WI38 (cell line): ENCODE results near the gene CNP.

ENCODE experiments used
- H3K4me3 ChIP-seq: 2 replicates; pipeline ENCODE4 v1.5.1; 2011; ENCODE audit warnings: low read depth, mild to moderate bottlenecking, control low read depth, low read length
- TF ChIP-seq, protein P1 (sequence below): IDR thresholded peaks from 2 replicates; pipeline ENCODE4 v1.5.1; 2012; ENCODE audit warnings: low read depth, mild to moderate bottlenecking, control low read depth, low read length

Gene CNP

DNA sequence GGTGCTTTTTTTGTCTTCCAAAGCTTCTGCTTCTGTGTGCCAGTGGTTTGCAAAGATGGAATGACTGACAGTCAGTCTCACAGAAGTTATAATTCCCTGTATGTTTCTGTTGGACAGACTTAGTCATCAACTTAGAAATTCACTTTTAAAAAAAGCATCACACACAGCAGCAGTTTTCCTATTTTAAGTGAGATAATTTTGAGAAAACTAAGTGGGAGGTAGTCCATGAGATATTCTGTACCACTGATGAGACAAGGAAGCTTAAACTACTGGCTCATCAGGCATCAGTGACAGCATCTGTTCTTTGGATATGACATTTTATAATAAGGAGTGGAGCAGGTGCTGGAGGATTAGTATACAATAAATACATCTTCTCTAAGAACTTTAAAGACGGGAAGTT, 20.0 kb downstream of the CNP start:
- H3K4me3 ChIP-seq, result no peak overlapping the region
- TF ChIP-seq, protein P1, sequence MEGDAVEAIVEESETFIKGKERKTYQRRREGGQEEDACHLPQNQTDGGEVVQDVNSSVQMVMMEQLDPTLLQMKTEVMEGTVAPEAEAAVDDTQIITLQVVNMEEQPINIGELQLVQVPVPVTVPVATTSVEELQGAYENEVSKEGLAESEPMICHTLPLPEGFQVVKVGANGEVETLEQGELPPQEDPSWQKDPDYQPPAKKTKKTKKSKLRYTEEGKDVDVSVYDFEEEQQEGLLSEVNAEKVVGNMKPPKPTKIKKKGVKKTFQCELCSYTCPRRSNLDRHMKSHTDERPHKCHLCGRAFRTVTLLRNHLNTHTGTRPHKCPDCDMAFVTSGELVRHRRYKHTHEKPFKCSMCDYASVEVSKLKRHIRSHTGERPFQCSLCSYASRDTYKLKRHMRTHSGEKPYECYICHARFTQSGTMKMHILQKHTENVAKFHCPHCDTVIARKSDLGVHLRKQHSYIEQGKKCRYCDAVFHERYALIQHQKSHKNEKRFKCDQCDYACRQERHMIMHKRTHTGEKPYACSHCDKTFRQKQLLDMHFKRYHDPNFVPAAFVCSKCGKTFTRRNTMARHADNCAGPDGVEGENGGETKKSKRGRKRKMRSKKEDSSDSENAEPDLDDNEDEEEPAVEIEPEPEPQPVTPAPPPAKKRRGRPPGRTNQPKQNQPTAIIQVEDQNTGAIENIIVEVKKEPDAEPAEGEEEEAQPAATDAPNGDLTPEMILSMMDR, result no peak

DNA sequence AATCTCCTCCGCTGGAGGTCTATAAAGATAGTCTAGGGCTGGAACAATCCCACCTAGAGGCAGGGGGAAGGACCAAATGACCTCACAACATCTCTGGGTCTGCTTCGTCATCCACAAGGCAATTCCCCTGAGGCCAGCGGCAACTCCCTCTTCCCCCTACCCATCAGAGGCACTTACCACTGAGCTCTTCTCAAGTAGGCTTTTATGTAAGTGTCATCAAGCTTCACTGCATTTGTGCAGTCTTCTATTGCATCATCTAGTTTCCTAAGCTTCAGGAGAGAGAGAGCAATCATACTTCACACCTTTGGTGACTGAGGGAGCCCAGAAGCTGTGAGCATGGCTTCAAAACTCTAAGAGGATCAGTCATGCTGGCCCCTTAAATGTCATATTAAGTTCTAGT, 21.0 kb downstream of the CNP start:
- TF ChIP-seq, protein P1, result no peak
- H3K4me3 ChIP-seq, result no peak overlapping the region

DNA sequence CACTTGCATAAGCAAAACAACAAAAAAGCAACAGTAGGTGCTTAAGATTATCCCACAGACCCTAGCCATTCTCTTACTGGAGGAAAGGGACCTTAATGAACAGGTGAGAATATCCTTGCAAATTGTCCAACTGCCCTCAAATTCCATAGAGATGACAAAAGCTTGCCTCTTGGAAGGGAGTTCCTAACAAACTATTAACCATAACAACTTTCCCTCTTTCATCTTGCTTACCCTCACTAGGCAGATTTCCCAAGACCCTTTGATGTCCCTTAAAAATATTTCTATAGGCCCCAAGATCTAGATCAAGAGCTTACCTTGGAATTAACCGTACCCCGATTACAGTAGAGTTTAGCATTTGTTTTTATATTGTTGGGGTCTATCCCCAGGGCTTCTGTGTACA, 21.8 kb downstream of the CNP start:
- TF ChIP-seq, protein P1, result no peak
- no peak overlapping the region for H3K4me3 ChIP-seq

DNA sequence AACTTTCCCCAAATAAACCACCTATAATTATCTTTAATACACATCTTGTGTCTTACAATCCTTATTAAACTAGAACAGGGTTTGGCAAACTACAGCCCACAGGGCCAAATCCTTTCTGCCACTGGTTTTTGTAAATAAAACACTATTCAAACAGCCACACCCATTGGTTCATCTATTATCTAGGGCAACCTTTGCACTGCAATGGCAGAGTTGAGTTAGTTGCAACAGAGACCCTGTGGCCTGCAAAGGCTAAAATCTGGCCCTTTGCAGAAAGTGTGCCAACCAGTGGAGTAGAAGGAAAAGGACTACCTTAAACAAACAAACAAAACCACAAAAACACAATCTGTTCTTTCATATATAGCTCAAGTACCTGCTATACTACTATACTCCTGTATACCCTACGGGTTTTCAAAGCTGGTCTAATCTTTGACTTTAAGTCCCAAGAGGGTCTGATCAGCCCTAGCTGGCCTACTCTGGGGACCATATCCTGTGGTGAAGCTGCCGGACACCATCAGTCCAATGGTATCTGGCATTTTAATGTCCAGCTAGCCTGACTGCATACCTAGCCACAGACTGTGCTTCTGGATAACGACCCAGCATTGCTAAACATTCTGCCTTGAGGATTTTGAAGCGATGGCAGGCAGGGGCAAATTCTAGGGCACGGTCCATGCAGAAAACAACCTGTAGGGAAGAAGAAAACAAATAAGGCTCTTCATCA, 23.3 kb downstream of the CNP start:
- TF ChIP-seq, protein P1, result no peak
- no peak overlapping the region for H3K4me3 ChIP-seq

DNA sequence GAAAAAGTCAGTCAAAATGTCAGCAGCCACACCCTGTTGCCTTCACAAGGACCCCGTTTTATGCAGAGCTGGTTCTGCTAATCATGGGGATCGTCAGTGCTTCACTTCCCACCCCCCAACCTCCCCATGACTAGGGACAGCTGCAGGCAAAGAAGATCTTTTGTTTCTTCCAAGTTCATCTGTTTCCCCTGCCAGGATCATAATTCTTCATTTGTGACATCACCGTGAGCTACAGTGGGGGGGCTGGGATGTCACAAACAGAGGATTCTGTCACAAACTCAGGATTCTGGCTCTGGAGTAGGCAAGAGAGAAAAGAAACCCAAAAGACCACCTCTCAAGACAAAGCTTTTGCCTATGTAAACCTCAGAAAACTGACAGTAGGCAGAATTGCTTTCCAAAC, 26.0 kb downstream of the CNP start:
- H3K4me3 ChIP-seq, result no peak overlapping the region
- TF ChIP-seq, protein P1, result no peak

DNA sequence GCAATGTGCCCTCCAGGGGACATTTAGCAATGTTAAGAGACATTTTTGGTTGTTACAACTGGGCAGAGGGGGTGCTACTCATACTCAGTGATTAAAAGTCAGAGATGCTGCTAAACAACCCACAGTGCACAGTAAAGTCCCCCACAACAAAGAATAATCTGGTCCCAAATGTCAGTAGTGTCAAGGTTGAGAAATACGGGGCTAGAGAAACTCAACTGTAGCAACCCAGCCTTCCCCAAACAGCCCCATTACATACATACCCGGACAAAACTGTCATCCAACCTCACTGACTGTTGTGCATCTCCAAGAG, 30.2 kb downstream of the CNP start:
- TF ChIP-seq, protein P1, result no peak
- no peak overlapping the region for H3K4me3 ChIP-seq

DNA sequence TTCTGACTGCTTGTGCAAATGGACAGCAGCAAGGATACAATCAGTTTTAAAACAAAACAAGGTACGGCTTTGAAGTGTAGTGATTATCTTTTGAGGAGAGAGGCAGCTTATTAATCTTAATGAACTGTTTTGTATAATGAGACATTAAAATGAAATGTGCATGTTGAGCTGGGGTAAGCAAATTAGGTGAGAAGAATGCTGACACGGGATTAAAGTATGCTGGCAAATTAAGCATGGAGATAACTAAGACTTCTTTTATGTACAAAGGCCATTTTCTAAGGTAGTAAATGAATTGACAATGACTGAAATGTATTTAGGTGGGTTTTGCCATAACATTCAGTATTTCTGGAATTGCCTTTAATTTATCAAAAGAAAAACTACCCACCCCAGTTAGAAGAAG, 31.9 kb downstream of the CNP start:
- no peak overlapping the region for H3K4me3 ChIP-seq

More for the DNA sequence above, 31.9 kb downstream of the CNP start:
- TF ChIP-seq, protein P1, result no peak
